ENCODE measurements around the gene PLEKHB2. TPM values are rescaled to one million over a fixed set of nuclear protein-coding genes. Genes with fewer than 3 reads are reported as not detected.
"Not testable (repeated sequence)": the region's sequence is repeated elsewhere in the genome, so short reads cannot be mapped to it uniquely, and the experiment has no call there.

The PLEKHB2 gene
- total RNA-seq, 1 donor from 2014 or later: 57.7 TPM

- TF ChIP-seq, protein P1, sequence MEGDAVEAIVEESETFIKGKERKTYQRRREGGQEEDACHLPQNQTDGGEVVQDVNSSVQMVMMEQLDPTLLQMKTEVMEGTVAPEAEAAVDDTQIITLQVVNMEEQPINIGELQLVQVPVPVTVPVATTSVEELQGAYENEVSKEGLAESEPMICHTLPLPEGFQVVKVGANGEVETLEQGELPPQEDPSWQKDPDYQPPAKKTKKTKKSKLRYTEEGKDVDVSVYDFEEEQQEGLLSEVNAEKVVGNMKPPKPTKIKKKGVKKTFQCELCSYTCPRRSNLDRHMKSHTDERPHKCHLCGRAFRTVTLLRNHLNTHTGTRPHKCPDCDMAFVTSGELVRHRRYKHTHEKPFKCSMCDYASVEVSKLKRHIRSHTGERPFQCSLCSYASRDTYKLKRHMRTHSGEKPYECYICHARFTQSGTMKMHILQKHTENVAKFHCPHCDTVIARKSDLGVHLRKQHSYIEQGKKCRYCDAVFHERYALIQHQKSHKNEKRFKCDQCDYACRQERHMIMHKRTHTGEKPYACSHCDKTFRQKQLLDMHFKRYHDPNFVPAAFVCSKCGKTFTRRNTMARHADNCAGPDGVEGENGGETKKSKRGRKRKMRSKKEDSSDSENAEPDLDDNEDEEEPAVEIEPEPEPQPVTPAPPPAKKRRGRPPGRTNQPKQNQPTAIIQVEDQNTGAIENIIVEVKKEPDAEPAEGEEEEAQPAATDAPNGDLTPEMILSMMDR (IDR thresholded peaks at IDR 0.05): no peak
- Mint-ChIP-seq H3K27ac (ENCODE audit: unreplicated experiment) (no peak overlapping the region), H3K36me3 (ENCODE audit: low read depth) (no peaks in the 10 kb centered on the region)
These were observed 63.4 kb downstream of the PLEKHB2 start for GRCh38 chr2:131168538-131168937.

GRCh38 chr2:131178050-131178449 lies 72.9 kb downstream of the PLEKHB2 start:
- H3K36me3 Mint-ChIP-seq (ENCODE audit: low read depth); H3K4me1 Mint-ChIP-seq (ENCODE audit: low read depth); H3K4me3 Mint-ChIP-seq (ENCODE audit: unreplicated experiment); H3K27ac Mint-ChIP-seq (ENCODE audit: unreplicated experiment); DNase-seq (ENCODE audit: low spot score); H3K9me3 Mint-ChIP-seq (ENCODE audit: low read depth): not testable (repeated sequence)
- H3K27me3 Mint-ChIP-seq (ENCODE audit: low read depth): peaks cover 28% of the 10 kb centered on the region

More at GRCh38 chr2:131168538-131168937, 63.4 kb downstream of the PLEKHB2 start:
- peaks cover 7% of the 10 kb centered on the region for H3K27me3 Mint-ChIP-seq (ENCODE audit: low read depth)
- DNase-seq (ENCODE audit: low spot score): no peak
- no peak overlapping the region for H3K4me3 Mint-ChIP-seq (ENCODE audit: unreplicated experiment)
- no peaks in the 10 kb centered on the region for H3K4me1 Mint-ChIP-seq (ENCODE audit: low read depth)
- no peaks in the 10 kb centered on the region for H3K9me3 Mint-ChIP-seq (ENCODE audit: low read depth)

GRCh38 chr2:131178721-131179418 lies 73.7 kb downstream of the PLEKHB2 start:
- H3K27me3 Mint-ChIP-seq (ENCODE audit: low read depth): peaks cover 27% of the 10 kb centered on the region
- not testable (repeated sequence) for H3K27ac Mint-ChIP-seq (ENCODE audit: unreplicated experiment); H3K36me3 Mint-ChIP-seq (ENCODE audit: low read depth); H3K4me1 Mint-ChIP-seq (ENCODE audit: low read depth); H3K9me3 Mint-ChIP-seq (ENCODE audit: low read depth); H3K4me3 Mint-ChIP-seq (ENCODE audit: unreplicated experiment); DNase-seq (ENCODE audit: low spot score)

GRCh38 chr2:131181451-131181850 lies 76.3 kb downstream of the PLEKHB2 start:
- not testable (repeated sequence) for H3K4me3 Mint-ChIP-seq (ENCODE audit: unreplicated experiment); DNase-seq (ENCODE audit: low spot score); H3K4me1 Mint-ChIP-seq (ENCODE audit: low read depth); H3K36me3 Mint-ChIP-seq (ENCODE audit: low read depth); H3K9me3 Mint-ChIP-seq (ENCODE audit: low read depth); H3K27ac Mint-ChIP-seq (ENCODE audit: unreplicated experiment)
- peaks cover 17% of the 10 kb centered on the region for H3K27me3 Mint-ChIP-seq (ENCODE audit: low read depth)

- H3K9me3 Mint-ChIP-seq (ENCODE audit: low read depth); H3K27ac Mint-ChIP-seq (ENCODE audit: unreplicated experiment); H3K4me1 Mint-ChIP-seq (ENCODE audit: low read depth); H3K36me3 Mint-ChIP-seq (ENCODE audit: low read depth); DNase-seq (ENCODE audit: low spot score); H3K4me3 Mint-ChIP-seq (ENCODE audit: unreplicated experiment): not testable (repeated sequence)
- H3K27me3 Mint-ChIP-seq (ENCODE audit: low read depth): peaks cover 29% of the 10 kb centered on the region
These were observed 88.3 kb downstream of the PLEKHB2 start for GRCh38 chr2:131193421-131193820.

GRCh38 chr2:131196186-131196585 lies 91.0 kb downstream of the PLEKHB2 start:
- H3K36me3 Mint-ChIP-seq (ENCODE audit: low read depth); H3K4me1 Mint-ChIP-seq (ENCODE audit: low read depth); H3K4me3 Mint-ChIP-seq (ENCODE audit: unreplicated experiment): not testable (repeated sequence)

More at GRCh38 chr2:131196186-131196585, 91.0 kb downstream of the PLEKHB2 start:
- peaks cover 23% of the 10 kb centered on the region for H3K27me3 Mint-ChIP-seq (ENCODE audit: low read depth)
- DNase-seq (ENCODE audit: low spot score); H3K27ac Mint-ChIP-seq (ENCODE audit: unreplicated experiment); H3K9me3 Mint-ChIP-seq (ENCODE audit: low read depth): not testable (repeated sequence)

Other genes starting within 250 kb of the PLEKHB2 start
- 94.9 to 118 TPM (median 111 TPM) in 3 replicates for gene FAM168B, start 11.9 kb upstream of the PLEKHB2 start, total RNA-seq
- gene POTEE, start 104.2 kb downstream of the PLEKHB2 start, total RNA-seq: 0.15 to 1.2 TPM (median 0.92 TPM) in 3 replicates

All from chondrocyte (in vitro differentiated cells).